GM12878 (cell line): ENCODE measurements around the gene TTLL8. TPM values are rescaled to one million over a fixed set of nuclear protein-coding genes. Genes with fewer than 3 reads are reported as not detected.

Source experiments
- CBFB ChIP-seq: IDR thresholded peaks from 2 replicates; pipeline ENCODE4 v1.6.1; 2016; ENCODE audit warnings: antibody characterized with exemption, low read depth
- CHD2 ChIP-seq: IDR thresholded peaks from 2 replicates; pipeline ENCODE4 v1.6.1; 2011; ENCODE audit warnings: low read depth, low read length, improper control_type of control experiment, borderline replicate concordance
- CTCF ChIP-seq, 3 experiments: IDR thresholded peaks in 2 of 3; conservative IDR thresholded peaks in 1 of 3; 2 replicates each; pipeline ENCODE4 v1.5.1; 2011; ENCODE audit warnings: low read depth in 3 of 3, low read length in 3 of 3, mild to moderate bottlenecking in 3 of 3, control low read depth in 2 of 3, moderate library complexity in 2 of 3, inconsistent platforms in 1 of 3, mixed read lengths in 1 of 3; ENCODE audit not compliant: control insufficient read depth in 2 of 3, insufficient read depth in 1 of 3; ENCODE audit errors: extremely low read depth in 1 of 3
- E4F1 ChIP-seq: fragments of 450-650 bp; IDR thresholded peaks from 2 replicates; pipeline ENCODE4 v1.6.1; 2018; ENCODE audit warnings: borderline replicate concordance, mild to moderate bottlenecking; ENCODE audit not compliant: partially characterized antibody
- ESRRA ChIP-seq: IDR thresholded peaks from 2 replicates; pipeline ENCODE4 v1.6.1; 2012; ENCODE audit warnings: mild to moderate bottlenecking, low read length, improper control_type of control experiment
- HCFC1 ChIP-seq: fragments of 150-350 bp; IDR thresholded peaks from 2 replicates; pipeline ENCODE4 v1.6.1; 2014; ENCODE audit warnings: low read length
- IKZF2 ChIP-seq, 2 experiments: fragments of 450-650 bp; IDR thresholded peaks; 2 replicates each; pipeline ENCODE4 v1.6.1; 2017; ENCODE audit warnings: mild to moderate bottlenecking in 2 of 2, moderate library complexity in 2 of 2
- JUND ChIP-seq: IDR thresholded peaks from 2 replicates; pipeline ENCODE4 v1.6.1; 2012; ENCODE audit warnings: low read depth, mild to moderate bottlenecking, low read length, improper control_type of control experiment, moderate library complexity
- MEF2A ChIP-seq: IDR thresholded peaks from 2 replicates; pipeline ENCODE4 v1.6.1; 2011; ENCODE audit warnings: low read depth, mild to moderate bottlenecking, low read length, moderate library complexity; ENCODE audit not compliant: insufficient read depth
- MTA3 ChIP-seq: IDR thresholded peaks from 2 replicates; pipeline ENCODE4 v1.6.1; 2012; ENCODE audit warnings: low read length, inconsistent platforms, borderline replicate concordance
- NBN ChIP-seq: fragments of 450-650 bp; IDR thresholded peaks from 2 replicates; pipeline ENCODE4 v1.6.1; 2016
- NFIC ChIP-seq: IDR thresholded peaks from 2 replicates; pipeline ENCODE4 v1.6.1; 2012; ENCODE audit warnings: low read depth, mild to moderate bottlenecking, inconsistent platforms, low read length, moderate library complexity
- PML ChIP-seq: IDR thresholded peaks from 2 replicates; pipeline ENCODE4 v1.6.1; 2012; ENCODE audit warnings: low read length, inconsistent platforms
- POLR2A ChIP-seq: IDR thresholded peaks from 2 replicates; pipeline ENCODE4 v1.6.1; 2011; ENCODE audit warnings: low read depth, mild to moderate bottlenecking, low read length
- SMARCA5 ChIP-seq: fragments of 450-650 bp; IDR thresholded peaks from 2 replicates; pipeline ENCODE4 v1.6.1; 2017; ENCODE audit warnings: mild to moderate bottlenecking
- SP1 ChIP-seq: IDR thresholded peaks from one replicate; pipeline ENCODE4 v1.6.1; 2011; ENCODE audit warnings: low read depth, low read length
- SREBF1 ChIP-seq: IDR thresholded peaks from 2 replicates; pipeline ENCODE4 v1.6.1; 2012; ENCODE audit warnings: mild to moderate bottlenecking, low read length
- ZNF274 ChIP-seq: IDR thresholded peaks from one replicate; pipeline ENCODE4 v1.8.0; 2011; ENCODE audit not compliant: insufficient read length, insufficient read depth
- polyA plus RNA-seq, 11 experiments: library from polyadenylated mRNA; depleted of rRNA in 4 of 11; unstranded in 6 of 11; stranded (reverse) in 5 of 11; fragments of >200 nt; fragmentation: Nextera tagmentation in 4 of 11; fragmentation: Illumina TruSeq in 1 of 11; extraction: Ambion mirVana in 4 of 11; extraction: Trizol in 1 of 11; gene quantifications; 1 replicate in 1 of 11; 2 replicates in 10 of 11; pipeline versions ENCODE4 v1.2.1 to v1.2.3, GENCODE V29; 2011 to 2016; ENCODE audit warnings: inconsistent platforms in 2 of 11, missing spikeins in 2 of 11, low read depth in 1 of 11
- total RNA-seq, 4 experiments: library from RNA; depleted of rRNA in 3 of 4; stranded (reverse); fragments of >200 nt in 3 of 4; fragmentation: Illumina TruSeq in 1 of 4; extraction: Trizol in 1 of 4; gene quantifications; 2 replicates each; pipeline versions ENCODE4 v1.2.1 to v1.2.3, GENCODE V29; 2013 to 2021
- TF ChIP-seq, protein P1 (sequence below): fragments of 450-650 bp; IDR thresholded peaks from 2 replicates; pipeline ENCODE4 v1.6.1; 2017; ENCODE audit warnings: mild to moderate bottlenecking, low read depth, inconsistent platforms; ENCODE audit not compliant: poor library complexity, severe bottlenecking
- TF ChIP-seq, protein P2 (sequence below): IDR thresholded peaks from 2 replicates; pipeline ENCODE4 v1.6.1; 2012; ENCODE audit warnings: improper control_type of control experiment, low read depth, low read length; ENCODE audit not compliant: insufficient replicate concordance

The TTLL8 gene
- total and polyA plus RNA-seq, 10 of the 15 experiments (the other 5 are each of a cell fraction or from before 2014, with no cell fraction given) = not detected

DNA sequence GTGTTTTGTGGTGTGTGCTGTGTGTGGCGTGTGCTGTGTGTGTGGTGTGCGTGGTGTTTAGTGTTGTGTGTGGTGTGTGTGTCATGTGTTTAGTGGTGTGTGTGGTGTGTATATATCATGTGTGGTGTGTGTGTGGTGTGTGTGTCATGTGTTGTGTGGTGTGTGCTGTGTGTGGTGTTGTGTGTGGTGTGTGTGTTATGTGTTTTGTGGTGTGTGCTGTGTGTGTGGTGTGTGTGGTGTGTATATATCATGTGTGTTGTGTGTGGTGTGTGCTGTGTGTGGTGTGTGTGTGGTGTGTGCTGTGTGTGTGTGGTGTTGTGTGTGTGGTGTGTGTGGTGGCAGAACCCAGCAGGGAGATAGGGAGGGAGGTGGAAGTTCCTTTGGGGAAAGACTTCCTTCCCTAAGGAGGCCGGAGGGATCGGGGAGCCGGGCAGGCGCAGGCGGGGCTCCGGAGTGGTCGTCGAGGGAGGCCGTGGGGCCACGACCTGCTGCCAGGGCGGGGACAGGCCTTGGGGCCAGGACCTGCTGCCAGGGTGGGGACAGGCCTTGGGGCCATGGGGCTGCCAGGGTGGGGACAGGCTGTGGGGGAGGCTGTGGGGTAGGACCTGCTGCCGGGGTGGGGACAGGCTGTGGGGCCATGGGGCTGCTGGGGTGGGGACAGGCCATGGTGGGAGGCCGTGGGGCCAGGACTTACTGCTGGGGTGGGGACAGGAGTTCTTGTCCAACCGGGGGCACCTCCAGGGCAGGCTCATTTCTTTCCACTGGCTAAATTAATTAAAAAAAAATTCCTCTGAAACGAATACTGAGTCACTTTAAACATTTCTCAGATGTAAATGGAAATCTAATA lies 82.3 kb downstream of the TTLL8 start (continued):
- peak; percentile 94 for TF ChIP-seq IKZF2 (IDR thresholded peaks at IDR 0.05)
- no peak for TF ChIP-seq ZNF274
- TF ChIP-seq, protein P1, sequence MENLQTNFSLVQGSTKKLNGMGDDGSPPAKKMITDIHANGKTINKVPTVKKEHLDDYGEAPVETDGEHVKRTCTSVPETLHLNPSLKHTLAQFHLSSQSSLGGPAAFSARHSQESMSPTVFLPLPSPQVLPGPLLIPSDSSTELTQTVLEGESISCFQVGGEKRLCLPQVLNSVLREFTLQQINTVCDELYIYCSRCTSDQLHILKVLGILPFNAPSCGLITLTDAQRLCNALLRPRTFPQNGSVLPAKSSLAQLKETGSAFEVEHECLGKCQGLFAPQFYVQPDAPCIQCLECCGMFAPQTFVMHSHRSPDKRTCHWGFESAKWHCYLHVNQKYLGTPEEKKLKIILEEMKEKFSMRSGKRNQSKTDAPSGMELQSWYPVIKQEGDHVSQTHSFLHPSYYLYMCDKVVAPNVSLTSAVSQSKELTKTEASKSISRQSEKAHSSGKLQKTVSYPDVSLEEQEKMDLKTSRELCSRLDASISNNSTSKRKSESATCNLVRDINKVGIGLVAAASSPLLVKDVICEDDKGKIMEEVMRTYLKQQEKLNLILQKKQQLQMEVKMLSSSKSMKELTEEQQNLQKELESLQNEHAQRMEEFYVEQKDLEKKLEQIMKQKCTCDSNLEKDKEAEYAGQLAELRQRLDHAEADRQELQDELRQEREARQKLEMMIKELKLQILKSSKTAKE = no peak
- no peak for TF ChIP-seq POLR2A
- no peak for TF ChIP-seq SP1
- no peak for TF ChIP-seq HCFC1
- TF ChIP-seq CTCF (IDR thresholded peaks at IDR 0.05 in 2 of 3, conservative IDR thresholded peaks at IDR 0.05 in 1 of 3; ENCODE audit: control insufficient read depth in 2 of 3, extremely low read depth in 1 of 3, insufficient read depth in 1 of 3, low read depth in 3 of 3, low read length in 3 of 3) = no peak
- no peak for TF ChIP-seq MTA3
- TF ChIP-seq CBFB = no peak
- TF ChIP-seq SMARCA5 = no peak; the same call in 1 of the 2 replicates
- no peak for TF ChIP-seq JUND
- no peak for TF ChIP-seq NFIC
- no peak for TF ChIP-seq E4F1
- no peak for TF ChIP-seq MEF2A
- TF ChIP-seq CHD2 = no peak
- no peak for TF ChIP-seq SREBF1
- TF ChIP-seq ESRRA = no peak
- TF ChIP-seq PML = no peak
- TF ChIP-seq, protein P2, sequence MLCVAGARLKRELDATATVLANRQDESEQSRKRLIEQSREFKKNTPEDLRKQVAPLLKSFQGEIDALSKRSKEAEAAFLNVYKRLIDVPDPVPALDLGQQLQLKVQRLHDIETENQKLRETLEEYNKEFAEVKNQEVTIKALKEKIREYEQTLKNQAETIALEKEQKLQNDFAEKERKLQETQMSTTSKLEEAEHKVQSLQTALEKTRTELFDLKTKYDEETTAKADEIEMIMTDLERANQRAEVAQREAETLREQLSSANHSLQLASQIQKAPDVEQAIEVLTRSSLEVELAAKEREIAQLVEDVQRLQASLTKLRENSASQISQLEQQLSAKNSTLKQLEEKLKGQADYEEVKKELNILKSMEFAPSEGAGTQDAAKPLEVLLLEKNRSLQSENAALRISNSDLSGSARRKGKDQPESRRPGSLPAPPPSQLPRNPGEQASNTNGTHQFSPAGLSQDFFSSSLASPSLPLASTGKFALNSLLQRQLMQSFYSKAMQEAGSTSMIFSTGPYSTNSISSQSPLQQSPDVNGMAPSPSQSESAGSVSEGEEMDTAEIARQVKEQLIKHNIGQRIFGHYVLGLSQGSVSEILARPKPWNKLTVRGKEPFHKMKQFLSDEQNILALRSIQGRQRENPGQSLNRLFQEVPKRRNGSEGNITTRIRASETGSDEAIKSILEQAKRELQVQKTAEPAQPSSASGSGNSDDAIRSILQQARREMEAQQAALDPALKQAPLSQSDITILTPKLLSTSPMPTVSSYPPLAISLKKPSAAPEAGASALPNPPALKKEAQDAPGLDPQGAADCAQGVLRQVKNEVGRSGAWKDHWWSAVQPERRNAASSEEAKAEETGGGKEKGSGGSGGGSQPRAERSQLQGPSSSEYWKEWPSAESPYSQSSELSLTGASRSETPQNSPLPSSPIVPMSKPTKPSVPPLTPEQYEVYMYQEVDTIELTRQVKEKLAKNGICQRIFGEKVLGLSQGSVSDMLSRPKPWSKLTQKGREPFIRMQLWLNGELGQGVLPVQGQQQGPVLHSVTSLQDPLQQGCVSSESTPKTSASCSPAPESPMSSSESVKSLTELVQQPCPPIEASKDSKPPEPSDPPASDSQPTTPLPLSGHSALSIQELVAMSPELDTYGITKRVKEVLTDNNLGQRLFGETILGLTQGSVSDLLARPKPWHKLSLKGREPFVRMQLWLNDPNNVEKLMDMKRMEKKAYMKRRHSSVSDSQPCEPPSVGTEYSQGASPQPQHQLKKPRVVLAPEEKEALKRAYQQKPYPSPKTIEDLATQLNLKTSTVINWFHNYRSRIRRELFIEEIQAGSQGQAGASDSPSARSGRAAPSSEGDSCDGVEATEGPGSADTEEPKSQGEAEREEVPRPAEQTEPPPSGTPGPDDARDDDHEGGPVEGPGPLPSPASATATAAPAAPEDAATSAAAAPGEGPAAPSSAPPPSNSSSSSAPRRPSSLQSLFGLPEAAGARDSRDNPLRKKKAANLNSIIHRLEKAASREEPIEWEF = no peak
- peak; percentile 97 for TF ChIP-seq NBN
